GM13977 (cell line): ENCODE data around the gene TACR1.

Experiments used
- DNase-seq: peaks from one replicate; pipeline ENCODE4 v3.0.0; 2012; ENCODE audit warnings: low spot score
- CTCF ChIP-seq: IDR thresholded peaks from 2 replicates; pipeline ENCODE4 v1.5.1; 2012; ENCODE audit warnings: mild to moderate bottlenecking, control low read depth; ENCODE audit not compliant: insufficient read depth; ENCODE audit errors: extremely low read depth, missing control alignments
- in situ Hi-C: fragments of 300-500 bp; cut with MboI; formaldehyde crosslinking; loops from one replicate; pipeline ENCODE4 v1.12.0; 2022; ENCODE audit warnings: low sequenced_read_pairs, low pct_unique_long_range_greater_than_20kb, mixed read lengths, inconsistent platforms; ENCODE audit not compliant: unreplicated experiment

Gene TACR1

GRCh38 chr2:75021672-75022071, 177.6 kb downstream of the TACR1 start:
- in situ Hi-C loops: no loop called here
- no peak for DNase-seq
- TF ChIP-seq CTCF: no peak

- DNase-seq: no peak
- no peak for TF ChIP-seq CTCF
- in situ Hi-C loops: no loop called here
Observed at GRCh38 chr2:75020476-75020875, 178.8 kb downstream of the TACR1 start.

GRCh38 chr2:75019790-75020189, 179.5 kb downstream of the TACR1 start:
- no peak for TF ChIP-seq CTCF
- in situ Hi-C loops: no loop called here
- DNase-seq: no peak

GRCh38 chr2:75018162-75018561, 181.2 kb downstream of the TACR1 start:
- TF ChIP-seq CTCF: no peak
- in situ Hi-C loops: no loop called here
- no peak for DNase-seq

- in situ Hi-C loops: no loop called here
- no peak for TF ChIP-seq CTCF
- no peak for DNase-seq
Observed at GRCh38 chr2:75012080-75012479, 187.2 kb downstream of the TACR1 start.

- DNase-seq: no peak
- in situ Hi-C loops: no loop called here
- no peak for TF ChIP-seq CTCF
Observed at GRCh38 chr2:75010571-75010970, 188.7 kb downstream of the TACR1 start.

GRCh38 chr2:75007819-75008218, 191.5 kb downstream of the TACR1 start:
- no peak for DNase-seq
- in situ Hi-C loops: no loop called here
- TF ChIP-seq CTCF: no peak
